ENCODE measurements around the gene CHMP6.

Gene CHMP6

DNA sequence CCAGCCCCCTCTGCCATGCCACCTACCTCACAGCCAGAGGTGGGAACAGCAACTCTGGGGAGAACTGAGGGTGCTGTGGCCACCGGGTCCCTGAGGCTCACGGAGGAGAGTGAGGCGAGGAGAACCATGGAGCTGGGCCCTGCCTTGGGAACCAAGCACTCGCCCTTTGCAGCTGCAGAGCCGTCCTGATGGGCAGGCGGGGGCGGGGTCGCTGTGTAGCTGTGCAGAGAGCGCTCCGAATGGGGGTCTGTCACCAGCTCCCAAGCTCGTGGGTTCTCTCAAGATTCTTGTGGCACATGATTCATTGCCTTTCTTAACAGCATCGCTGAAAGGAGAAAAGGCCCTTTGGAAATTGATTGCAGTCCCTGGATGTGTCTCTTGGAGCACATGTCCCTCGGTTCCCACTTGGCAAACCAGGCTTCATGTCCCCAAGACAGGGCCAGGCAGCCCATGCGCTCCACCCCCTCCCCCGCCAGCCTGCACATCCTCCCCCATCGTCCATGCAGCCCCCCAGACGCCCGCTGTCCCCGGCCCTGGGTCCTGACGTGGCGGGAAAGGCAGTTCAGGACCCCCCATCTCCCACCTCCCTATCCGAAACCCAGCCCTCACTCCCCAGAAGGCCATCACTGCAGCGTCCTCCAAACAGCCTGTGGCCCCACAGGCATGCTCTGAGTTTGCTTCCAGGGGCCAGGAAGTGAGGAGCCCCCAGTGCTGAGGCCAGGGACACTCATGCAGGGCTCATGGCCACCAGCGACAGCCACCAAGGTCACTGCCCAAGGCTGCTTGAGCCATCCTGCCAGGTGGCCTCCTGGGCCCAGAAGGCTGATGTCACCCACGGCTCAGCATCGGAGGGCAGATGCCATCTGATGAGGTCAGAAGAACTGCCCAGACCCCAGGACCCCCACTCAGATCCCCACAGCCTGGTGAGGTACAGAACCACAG lies 20.6 kb upstream of the CHMP6 start:
- DNase-seq (ENCODE audit: low read depth in 2 of 2): no peak

GRCh38 chr17:80971704-80972304 lies 19.8 kb upstream of the CHMP6 start:
- DNase-seq (ENCODE audit: low read depth in 2 of 2): no peak

DNA sequence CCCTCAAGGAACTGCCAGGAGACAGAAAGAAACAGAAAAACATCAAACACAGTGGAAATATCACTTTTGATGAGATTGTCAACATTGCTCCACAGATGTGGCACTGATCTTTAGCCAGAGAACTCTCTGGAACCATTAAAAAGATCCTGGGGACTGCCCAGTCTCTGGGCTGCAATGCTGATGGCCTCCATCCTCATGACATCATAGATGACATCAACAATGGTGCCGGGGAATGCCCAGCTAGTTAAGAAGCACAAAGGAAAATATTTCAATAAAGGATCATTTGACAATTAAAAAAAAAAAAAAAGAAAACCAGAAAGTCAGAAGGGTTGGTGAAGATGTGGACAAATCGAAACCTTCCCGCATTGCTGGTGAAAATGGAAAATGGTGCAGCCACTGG lies 14.9 kb upstream of the CHMP6 start:
- DNase-seq (ENCODE audit: low read depth in 2 of 2): no peak

GRCh38 chr17:80977172-80977571 lies 14.5 kb upstream of the CHMP6 start:
- DNase-seq (ENCODE audit: low read depth in 2 of 2): no peak

DNA sequence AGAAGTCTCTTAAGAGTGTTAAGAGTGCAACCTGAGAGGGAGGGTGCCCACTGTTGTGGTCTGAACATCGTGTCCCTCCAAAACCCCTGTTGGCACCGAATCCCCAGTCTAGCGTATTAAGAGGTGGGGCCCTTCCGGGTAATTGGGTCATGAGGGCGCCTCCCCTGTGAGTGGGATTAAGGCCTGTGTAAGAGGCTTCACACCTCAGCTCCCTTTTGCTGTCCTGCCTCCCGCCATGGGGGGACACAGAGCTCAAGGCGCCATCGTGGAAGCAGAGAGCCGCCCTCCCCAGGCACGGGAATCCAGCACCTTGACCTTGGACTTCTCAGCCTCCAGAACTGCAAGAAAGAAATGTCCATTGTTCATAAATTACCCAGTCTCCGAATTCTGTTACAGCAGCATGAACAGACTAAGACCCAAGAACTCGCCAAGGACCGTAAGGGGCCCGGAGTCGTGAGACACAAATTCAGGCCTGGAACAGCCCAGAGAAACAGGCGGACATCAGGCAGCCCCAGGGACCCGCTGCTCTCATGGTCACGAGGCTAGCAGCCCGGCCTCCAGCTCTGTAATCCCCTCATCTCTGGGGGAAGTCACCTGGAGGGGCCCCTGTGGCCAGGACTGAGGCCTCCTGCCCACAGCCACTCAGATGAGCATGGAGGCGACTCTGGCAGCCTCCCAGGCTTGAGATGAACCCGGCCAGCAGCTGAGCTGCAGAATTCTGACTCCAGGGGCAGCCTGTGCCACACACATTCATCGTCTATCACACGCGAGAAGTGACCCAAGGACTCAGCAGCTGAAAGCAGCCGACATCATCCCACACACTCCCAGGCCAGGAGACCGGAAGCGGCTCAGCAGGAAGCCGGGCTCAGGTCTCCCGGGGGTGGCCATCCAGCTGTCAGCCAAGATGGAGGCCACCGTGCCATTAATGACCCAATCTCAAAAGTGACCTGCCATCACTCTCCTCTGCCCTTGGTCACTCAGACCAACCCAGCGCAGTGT lies 12.8 kb upstream of the CHMP6 start:
- DNase-seq (ENCODE audit: low read depth in 2 of 2): no peak

GRCh38 chr17:80979547-80980378 lies 11.9 kb upstream of the CHMP6 start:
- no peak for DNase-seq (ENCODE audit: low read depth in 2 of 2)

DNA sequence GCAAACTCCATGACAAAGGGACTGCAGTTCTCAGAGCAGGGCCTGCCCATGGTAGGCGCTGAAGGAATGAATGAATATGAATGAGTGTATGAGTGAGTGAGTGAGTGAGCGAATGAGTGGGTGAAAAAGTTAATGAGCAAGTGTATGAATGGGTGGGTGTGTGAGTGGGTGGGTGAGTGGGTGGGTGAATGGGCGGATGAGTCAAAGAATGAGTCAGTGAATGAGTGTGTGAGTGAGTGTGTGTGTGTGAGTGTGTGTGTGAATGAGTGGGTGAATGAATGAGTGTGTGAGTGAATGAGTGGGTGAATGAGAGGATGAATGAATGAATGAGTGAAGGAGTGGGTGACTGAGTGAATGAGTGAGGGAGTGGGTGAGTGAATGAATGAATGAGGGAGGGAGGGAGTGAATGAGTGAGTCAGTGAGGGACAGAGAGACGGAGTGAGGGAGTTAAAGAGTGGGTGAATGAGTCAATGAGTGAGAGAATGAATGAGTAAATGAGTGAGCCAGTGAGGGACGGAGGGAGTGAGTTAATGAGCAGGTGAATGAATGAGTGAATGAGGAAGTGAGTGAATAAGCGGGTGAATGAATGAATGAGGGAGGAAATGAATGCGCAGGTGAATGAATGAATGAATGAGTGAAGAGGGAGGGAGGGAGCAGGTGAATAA lies 11.1 kb upstream of the CHMP6 start:
- DNase-seq (ENCODE audit: low read depth in 2 of 2): no peak

GRCh38 chr17:80981062-80981902 lies 10.4 kb upstream of the CHMP6 start:
- DNase-seq (ENCODE audit: low read depth in 2 of 2): no peak

DNA sequence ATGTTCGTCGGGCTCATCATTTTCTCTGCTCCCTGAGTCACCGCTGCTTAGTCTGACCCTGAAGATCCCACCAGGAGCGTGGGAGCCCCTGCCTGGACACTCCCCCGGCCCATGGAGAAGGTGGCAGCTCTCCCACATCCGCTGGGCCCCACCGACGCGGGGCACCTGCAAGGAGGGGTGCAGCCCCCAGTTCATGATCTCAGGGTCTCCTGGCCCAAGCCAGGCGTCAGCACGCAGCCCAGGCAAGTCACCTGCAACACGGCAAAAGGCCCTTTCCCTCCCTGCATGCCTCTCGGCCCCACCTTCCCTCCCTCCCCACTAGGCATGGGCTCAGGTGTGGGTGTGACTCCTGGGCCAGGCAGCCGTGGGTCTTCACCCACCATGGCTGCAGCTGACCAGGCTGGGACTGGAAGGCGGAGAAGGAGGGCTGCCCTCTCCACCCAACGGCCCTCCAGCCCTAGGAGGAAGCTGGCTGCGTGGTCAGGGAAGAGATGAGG lies 9.7 kb upstream of the CHMP6 start:
- DNase-seq (ENCODE audit: low read depth in 2 of 2): no peak

DNA sequence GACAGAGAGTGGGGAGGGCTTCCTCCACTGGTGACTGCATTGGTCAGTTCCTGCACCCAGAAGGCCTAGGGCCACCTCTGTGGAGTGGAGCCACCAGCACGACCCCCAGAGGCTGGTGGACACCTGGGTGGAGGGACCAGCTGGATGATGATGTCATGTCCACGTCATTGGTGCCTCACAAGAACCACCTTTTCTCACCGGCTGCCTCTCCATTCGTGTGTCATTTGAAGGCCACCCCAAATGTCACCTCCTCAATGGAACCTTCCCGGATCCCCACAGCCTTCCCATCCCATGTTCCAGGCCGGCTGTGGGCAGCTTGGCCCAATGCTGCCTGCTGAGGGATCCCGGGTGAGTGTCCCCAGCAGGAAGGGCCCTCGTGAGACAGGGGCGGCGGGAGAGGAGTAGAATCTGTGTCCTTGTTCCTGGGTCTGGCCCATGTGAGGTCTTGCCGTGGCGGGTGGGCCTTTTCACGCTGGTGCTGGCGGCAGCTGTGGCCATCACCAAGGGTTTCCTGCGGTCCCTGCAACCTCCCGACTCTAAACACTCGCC lies 9.1 kb upstream of the CHMP6 start:
- no peak for DNase-seq (ENCODE audit: low read depth in 2 of 2)

- DNase-seq (ENCODE audit: low read depth in 2 of 2): no peak
Measured at GRCh38 chr17:80983545-80983944, 8.1 kb upstream of the CHMP6 start.

- DNase-seq (ENCODE audit: low read depth in 2 of 2): peak; percentile 90 to 91
Measured at GRCh38 chr17:80984749-80985148, 6.9 kb upstream of the CHMP6 start.

DNA sequence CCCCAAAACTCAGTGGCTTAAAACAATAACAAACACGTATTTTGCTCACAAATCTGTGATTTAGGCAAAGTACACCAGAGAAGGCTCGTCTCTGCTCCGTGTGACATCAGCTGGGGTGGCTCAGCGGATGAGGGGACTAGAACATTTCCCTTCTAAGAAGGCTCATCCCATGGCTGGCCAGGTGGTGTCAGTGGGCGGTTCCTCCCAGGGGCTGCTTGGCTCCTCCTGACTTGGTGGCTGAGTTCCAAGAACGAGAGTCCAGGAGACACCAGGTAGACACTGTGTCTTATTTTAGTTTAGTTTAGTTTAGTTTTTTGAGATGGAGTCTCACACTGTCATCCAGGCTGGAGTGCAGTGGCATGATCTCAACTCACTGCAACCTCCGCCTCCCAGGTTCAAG lies 5.6 kb upstream of the CHMP6 start:
- DNase-seq (ENCODE audit: low read depth in 2 of 2): no peak

DNA sequence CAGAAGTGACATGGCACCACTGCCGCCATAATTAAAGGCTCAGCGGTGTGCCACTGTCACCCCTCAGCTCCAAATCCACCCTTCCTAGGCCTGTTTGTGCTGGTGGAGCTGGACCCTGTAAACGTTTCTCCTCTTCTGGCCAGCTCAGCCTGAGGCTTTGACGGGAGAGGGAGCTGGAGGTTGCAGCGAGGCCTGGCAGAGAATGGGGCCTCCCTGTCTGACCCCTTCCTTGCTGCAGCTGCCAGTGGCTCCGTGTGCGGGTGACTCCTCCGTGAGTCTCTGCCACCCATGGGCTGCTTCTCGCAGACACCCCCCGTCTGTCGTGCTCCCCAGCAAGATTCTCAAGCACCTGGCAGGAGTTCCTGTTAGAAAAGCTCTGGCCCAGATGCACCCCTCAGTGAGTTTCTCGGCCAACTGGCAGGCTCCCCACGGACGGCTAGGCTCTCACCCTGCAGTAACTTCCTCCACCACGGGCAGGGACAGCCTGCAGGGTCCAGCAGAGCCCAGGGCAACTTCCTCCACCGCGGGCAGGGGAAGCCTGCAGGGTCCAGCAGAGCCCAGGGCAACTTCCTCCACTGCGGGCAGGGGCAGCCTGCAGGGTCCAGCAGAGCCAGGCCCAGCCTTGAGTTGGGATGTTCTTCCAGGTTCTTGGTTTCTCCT lies 4.7 kb upstream of the CHMP6 start:
- no peak for DNase-seq (ENCODE audit: low read depth in 2 of 2)

DNA sequence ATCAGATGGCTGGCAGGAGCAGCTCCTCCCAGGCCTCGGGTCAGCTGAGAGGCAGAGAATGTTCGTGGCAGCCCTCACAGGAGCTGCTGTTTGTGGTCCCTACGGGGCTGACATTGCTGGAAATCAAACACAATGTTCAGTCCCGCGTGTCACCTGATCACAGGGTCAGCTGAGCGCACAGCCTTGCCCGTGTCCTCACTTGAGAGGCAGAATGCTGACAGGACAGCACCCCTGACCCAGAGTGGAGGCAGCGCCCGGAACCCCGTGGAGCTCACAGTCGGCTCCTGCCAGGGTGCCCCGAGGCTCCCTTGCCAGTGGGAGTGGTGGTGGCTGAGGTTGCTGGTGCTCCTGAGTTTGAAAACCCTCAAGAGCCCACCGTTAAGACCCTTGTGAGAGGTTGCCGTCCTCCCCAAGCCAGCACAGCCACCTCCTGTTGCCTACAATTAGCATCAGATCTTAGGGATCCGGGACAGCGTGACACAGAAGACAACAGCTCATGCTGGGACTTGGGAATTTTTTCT lies 3.6 kb upstream of the CHMP6 start:
- no peak for DNase-seq (ENCODE audit: low read depth in 2 of 2)

DNA sequence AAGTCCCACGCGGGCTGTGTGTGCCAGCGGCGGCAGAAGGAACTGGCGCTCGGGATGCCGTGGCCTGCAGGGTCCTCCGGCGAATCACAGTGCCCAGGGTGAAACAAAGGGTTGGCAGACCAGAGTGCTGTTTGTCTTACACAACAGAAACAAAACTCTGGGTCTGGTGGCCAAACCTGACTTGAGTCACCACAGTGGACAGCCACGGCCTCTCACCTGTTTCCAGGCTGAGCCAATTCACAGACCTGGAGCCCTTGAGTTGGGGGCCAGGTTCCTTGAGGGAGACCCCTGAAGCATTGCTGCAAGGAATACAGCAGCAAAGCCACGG lies 2.1 kb upstream of the CHMP6 start:
- DNase-seq (ENCODE audit: low read depth in 2 of 2): no peak

- no peak for DNase-seq (ENCODE audit: low read depth in 2 of 2)
Measured at GRCh38 chr17:80990921-80991644, 558 bp upstream of the CHMP6 start.
